Fibroblast of mammary gland (primary cell): Measurements from ENCODE around the gene SLC38A9.

Experiments
- DNase-seq: peaks from one replicate; pipeline ENCODE4 v3.0.0-alpha.2; 2010; ENCODE audit warnings: low read depth
- H3K4me3 ChIP-seq: 2 replicates; pipeline ENCODE4 v1.5.1; 2011; ENCODE audit warnings: low read depth, mild to moderate bottlenecking, low read length, moderate library complexity; ENCODE audit not compliant: control insufficient read depth
- CTCF ChIP-seq: conservative IDR thresholded peaks from 2 replicates; pipeline ENCODE4 v1.5.1; 2011; ENCODE audit warnings: low read depth, low read length, inconsistent platforms; ENCODE audit not compliant: control insufficient read depth, insufficient read depth

The SLC38A9 gene

GRCh38 chr5:55592388-55593114 lies 119.6 kb downstream of the SLC38A9 start:
- DNase-seq, result no peak
- no peak overlapping the region for H3K4me3 ChIP-seq
- no peak for TF ChIP-seq CTCF

GRCh38 chr5:55591686-55592085 lies 120.4 kb downstream of the SLC38A9 start:
- no peak overlapping the region for H3K4me3 ChIP-seq
- DNase-seq, result no peak
- TF ChIP-seq CTCF, result no peak

GRCh38 chr5:55585206-55585610 lies 126.9 kb downstream of the SLC38A9 start:
- no peak for TF ChIP-seq CTCF
- DNase-seq, result no peak
- H3K4me3 ChIP-seq, result no peak overlapping the region

GRCh38 chr5:55584398-55585205 lies 127.5 kb downstream of the SLC38A9 start:
- no peak overlapping the region for H3K4me3 ChIP-seq
- TF ChIP-seq CTCF, result no peak
- no peak for DNase-seq

- DNase-seq, result no peak
- no peak for TF ChIP-seq CTCF
- H3K4me3 ChIP-seq, result no peak overlapping the region
These were observed 128.5 kb downstream of the SLC38A9 start for GRCh38 chr5:55583578-55583977.

GRCh38 chr5:55582256-55582655 lies 129.9 kb downstream of the SLC38A9 start:
- TF ChIP-seq CTCF, result no peak
- no peak for DNase-seq
- no peak overlapping the region for H3K4me3 ChIP-seq
